ENCODE measurements around the gene NTM. TPM values are rescaled to one million over a fixed set of nuclear protein-coding genes. Genes with fewer than 3 reads are reported as not detected.
A peak's percentile ranks its signal among the peaks of the same experiment; 100 is the strongest.

The NTM gene
- polyA plus RNA-seq, 4 donors, result 0.94 to 3.1 (median 1.4) TPM; not detected in 1

- H3K36me3 ChIP-seq (ENCODE audit: control insufficient read depth in 3 of 3, insufficient read depth in 2 of 3, low read depth in 1 of 3, low read length in 3 of 3), result no peaks in the 10 kb centered on the region
- H3K4me3 ChIP-seq (ENCODE audit: low read depth in 1 of 3, low read length in 3 of 3), result no peak overlapping the region
- FAIRE-seq (no peak), DNase-seq (peak; percentile 11 to 30)
- no peaks in the 10 kb centered on the region for H3K9me3 ChIP-seq (ENCODE audit: control insufficient read depth in 2 of 2, insufficient read depth in 1 of 2, low read depth in 1 of 2, low read length in 1 of 2)
- no peaks in the 10 kb centered on the region for H3K4me1 ChIP-seq (ENCODE audit: control insufficient read depth in 3 of 3, insufficient read depth in 2 of 3, low read depth in 1 of 3, low read length in 2 of 3)
- H3K27me3 ChIP-seq (ENCODE audit: control insufficient read depth in 3 of 3, insufficient read depth in 3 of 3, low read length in 3 of 3), result peaks cover 0 to 2% (median 0%) of the 10 kb centered on the region in 3 donors
- H3K27ac ChIP-seq (ENCODE audit: low read depth in 1 of 3, low read length in 2 of 3), result no peak overlapping the region
- WGBS, 3 donors, result 31 to 56% (median 48%) methylated on average over 7 of the region's 7 CpGs
These were observed 209.5 kb downstream of the NTM start for GRCh38 chr11:131579932-131580387.

DNA sequence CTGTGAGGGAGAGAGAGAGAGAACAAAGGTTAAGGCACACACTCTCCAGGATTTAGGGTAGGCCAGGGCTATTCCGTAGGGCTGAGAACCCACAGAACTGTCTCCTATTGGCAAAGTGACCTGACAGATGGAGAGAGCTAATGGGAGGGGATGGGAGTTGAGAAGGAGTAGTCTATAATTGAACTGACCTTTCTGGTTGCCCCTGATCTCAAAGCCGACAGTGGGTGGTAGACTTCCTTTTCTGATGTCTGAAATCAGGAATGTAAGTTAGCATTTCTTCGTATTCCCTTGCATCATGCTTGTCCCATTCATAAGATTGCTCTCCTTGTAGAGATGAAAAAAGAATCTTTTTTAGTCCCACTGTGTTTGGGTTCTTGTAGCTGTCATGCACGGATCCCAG lies 210.1 kb downstream of the NTM start:
- no peaks in the 10 kb centered on the region for H3K4me1 ChIP-seq (ENCODE audit: control insufficient read depth in 3 of 3, insufficient read depth in 2 of 3, low read depth in 1 of 3, low read length in 2 of 3)
- no peak overlapping the region for H3K4me3 ChIP-seq (ENCODE audit: low read depth in 1 of 3, low read length in 3 of 3)
- H3K27ac ChIP-seq (ENCODE audit: low read depth in 1 of 3, low read length in 2 of 3), result no peak overlapping the region
- H3K36me3 ChIP-seq (ENCODE audit: control insufficient read depth in 3 of 3, insufficient read depth in 2 of 3, low read depth in 1 of 3, low read length in 3 of 3), result no peaks in the 10 kb centered on the region
- 81 to 85% (median 82%) methylated on average over 4 of the region's 4 CpGs for WGBS, 3 donors
- DNase-seq (no peak), FAIRE-seq (no peak)
- H3K9me3 ChIP-seq (ENCODE audit: control insufficient read depth in 2 of 2, insufficient read depth in 1 of 2, low read depth in 1 of 2, low read length in 1 of 2), result no peaks in the 10 kb centered on the region
- peaks cover 0 to 2% (median 0%) of the 10 kb centered on the region in 3 donors for H3K27me3 ChIP-seq (ENCODE audit: control insufficient read depth in 3 of 3, insufficient read depth in 3 of 3, low read length in 3 of 3)

DNA sequence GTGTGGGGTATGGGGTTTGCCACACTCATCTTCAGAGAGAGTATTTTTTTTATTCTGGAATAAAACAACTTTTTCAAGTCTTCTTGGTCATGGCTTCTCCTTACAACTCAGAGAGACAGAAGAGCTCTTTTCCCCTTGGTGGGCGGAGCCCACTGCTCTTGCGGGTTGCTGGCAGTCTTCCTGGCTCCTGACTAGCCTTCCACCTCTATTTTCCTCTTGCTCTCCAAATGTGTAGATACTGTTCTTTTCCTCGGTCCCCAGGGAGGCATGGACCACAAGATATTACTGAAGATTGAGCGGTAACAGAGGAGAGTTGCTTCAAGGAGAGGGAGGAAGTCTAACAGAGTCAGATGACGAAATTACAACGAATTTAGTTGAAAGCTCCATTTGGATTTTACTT lies 210.6 kb downstream of the NTM start:
- Histone ChIP-seq H3K4me1 (ENCODE audit: control insufficient read depth in 3 of 3, insufficient read depth in 2 of 3, low read depth in 1 of 3, low read length in 2 of 3) (no peaks in the 10 kb centered on the region), H3K27me3 (ENCODE audit: control insufficient read depth in 3 of 3, insufficient read depth in 3 of 3, low read length in 3 of 3) (peaks cover 0 to 2% (median 0%) of the 10 kb centered on the region in 3 donors), H3K36me3 (ENCODE audit: control insufficient read depth in 3 of 3, insufficient read depth in 2 of 3, low read depth in 1 of 3, low read length in 3 of 3) (no peaks in the 10 kb centered on the region), H3K4me3 (ENCODE audit: low read depth in 1 of 3, low read length in 3 of 3) (no peak overlapping the region), H3K27ac (ENCODE audit: low read depth in 1 of 3, low read length in 2 of 3) (no peak overlapping the region), H3K9me3 (ENCODE audit: control insufficient read depth in 2 of 2, insufficient read depth in 1 of 2, low read depth in 1 of 2, low read length in 1 of 2) (no peaks in the 10 kb centered on the region)
- 68 to 75% (median 73%) methylated on average over 6 of the region's 6 CpGs for WGBS, 3 donors
- FAIRE-seq (no peak), DNase-seq (no peak)

DNA sequence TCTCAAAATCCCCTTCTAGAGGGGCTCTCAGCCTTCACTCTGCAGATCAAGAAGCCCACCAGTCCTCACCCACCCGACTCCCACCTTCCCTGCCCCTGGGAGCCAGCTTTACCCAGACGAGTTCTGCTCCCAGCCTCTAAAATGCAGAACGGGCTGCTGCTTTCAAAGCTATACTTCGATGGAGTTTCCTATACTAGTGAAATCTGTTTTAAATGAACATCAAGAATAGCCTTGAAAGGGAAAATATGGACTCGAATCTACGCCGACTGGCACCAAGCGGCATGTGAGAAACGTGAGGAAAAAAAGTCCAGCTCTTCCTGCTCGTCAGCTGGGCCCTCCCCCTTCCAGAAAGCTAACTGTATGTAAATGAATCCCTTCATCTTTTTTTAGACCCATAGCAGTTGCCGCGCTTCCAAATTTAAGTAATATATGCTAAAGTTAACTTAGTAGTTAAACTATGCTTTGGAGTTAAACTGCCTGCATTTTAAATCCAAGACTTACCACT lies 211.7 kb downstream of the NTM start:
- Histone ChIP-seq H3K36me3 (ENCODE audit: control insufficient read depth in 3 of 3, insufficient read depth in 2 of 3, low read depth in 1 of 3, low read length in 3 of 3) (no peaks in the 10 kb centered on the region), H3K27ac (ENCODE audit: low read depth in 1 of 3, low read length in 2 of 3) (no peak overlapping the region), H3K4me3 (ENCODE audit: low read depth in 1 of 3, low read length in 3 of 3) (no peak overlapping the region), H3K27me3 (ENCODE audit: control insufficient read depth in 3 of 3, insufficient read depth in 3 of 3, low read length in 3 of 3) (peaks cover 0 to 2% (median 0%) of the 10 kb centered on the region in 3 donors), H3K9me3 (ENCODE audit: control insufficient read depth in 2 of 2, insufficient read depth in 1 of 2, low read depth in 1 of 2, low read length in 1 of 2) (no peaks in the 10 kb centered on the region), H3K4me1 (ENCODE audit: control insufficient read depth in 3 of 3, insufficient read depth in 2 of 3, low read depth in 1 of 3, low read length in 2 of 3) (no peaks in the 10 kb centered on the region)
- 74 to 80% (median 79%) methylated on average over 12 of the region's 12 CpGs for WGBS, 3 donors
- no peak for DNase-seq
- no peak for FAIRE-seq

GRCh38 chr11:131583421-131583820 lies 213.0 kb downstream of the NTM start:
- H3K4me3 ChIP-seq (ENCODE audit: low read depth in 1 of 3, low read length in 3 of 3), result no peak overlapping the region
- no peaks in the 10 kb centered on the region for H3K36me3 ChIP-seq (ENCODE audit: control insufficient read depth in 3 of 3, insufficient read depth in 2 of 3, low read depth in 1 of 3, low read length in 3 of 3)
- DNase-seq (no peak), FAIRE-seq (no peak)
- H3K9me3 ChIP-seq (ENCODE audit: control insufficient read depth in 2 of 2, insufficient read depth in 1 of 2, low read depth in 1 of 2, low read length in 1 of 2), result no peaks in the 10 kb centered on the region
- H3K4me1 ChIP-seq (ENCODE audit: control insufficient read depth in 3 of 3, insufficient read depth in 2 of 3, low read depth in 1 of 3, low read length in 2 of 3), result no peaks in the 10 kb centered on the region
- peaks cover 0 to 2% (median 0%) of the 10 kb centered on the region in 3 donors for H3K27me3 ChIP-seq (ENCODE audit: control insufficient read depth in 3 of 3, insufficient read depth in 3 of 3, low read length in 3 of 3)
- H3K27ac ChIP-seq (ENCODE audit: low read depth in 1 of 3, low read length in 2 of 3), result no peak overlapping the region
- WGBS, 3 donors, result 79 to 84% (median 83%) methylated on average over 5 of the region's 5 CpGs

- FAIRE-seq (no peak), DNase-seq (no peak)
- Histone ChIP-seq H3K4me1 (ENCODE audit: control insufficient read depth in 3 of 3, insufficient read depth in 2 of 3, low read depth in 1 of 3, low read length in 2 of 3) (no peaks in the 10 kb centered on the region), H3K27me3 (ENCODE audit: control insufficient read depth in 3 of 3, insufficient read depth in 3 of 3, low read length in 3 of 3) (peaks cover 0 to 2% (median 0%) of the 10 kb centered on the region in 3 donors), H3K36me3 (ENCODE audit: control insufficient read depth in 3 of 3, insufficient read depth in 2 of 3, low read depth in 1 of 3, low read length in 3 of 3) (no peaks in the 10 kb centered on the region), H3K9me3 (ENCODE audit: control insufficient read depth in 2 of 2, insufficient read depth in 1 of 2, low read depth in 1 of 2, low read length in 1 of 2) (no peaks in the 10 kb centered on the region), H3K4me3 (ENCODE audit: low read depth in 1 of 3, low read length in 3 of 3) (no peak overlapping the region), H3K27ac (ENCODE audit: low read depth in 1 of 3, low read length in 2 of 3) (no peak overlapping the region)
- 80 to 87% (median 85%) methylated on average over 6 of the region's 6 CpGs for WGBS, 3 donors
These were observed 213.5 kb downstream of the NTM start for GRCh38 chr11:131583938-131584337.

GRCh38 chr11:131584785-131585592 lies 214.6 kb downstream of the NTM start:
- H3K27ac ChIP-seq (ENCODE audit: low read depth in 1 of 3, low read length in 2 of 3), result no peak overlapping the region

GRCh38 chr11:131588057-131588456 lies 217.6 kb downstream of the NTM start:
- H3K4me1 ChIP-seq (ENCODE audit: control insufficient read depth in 3 of 3, insufficient read depth in 2 of 3, low read depth in 1 of 3, low read length in 2 of 3), result no peaks in the 10 kb centered on the region
- H3K9me3 ChIP-seq (ENCODE audit: control insufficient read depth in 2 of 2, insufficient read depth in 1 of 2, low read depth in 1 of 2, low read length in 1 of 2), result no peaks in the 10 kb centered on the region
- no peak for FAIRE-seq
- no peaks in the 10 kb centered on the region for H3K36me3 ChIP-seq (ENCODE audit: control insufficient read depth in 3 of 3, insufficient read depth in 2 of 3, low read depth in 1 of 3, low read length in 3 of 3)
- WGBS, 3 donors, result 69 to 75% (median 74%) methylated on average over 3 of the region's 3 CpGs
- no peak overlapping the region for H3K4me3 ChIP-seq (ENCODE audit: low read depth in 1 of 3, low read length in 3 of 3)
- peaks cover 0 to 2% (median 0%) of the 10 kb centered on the region in 3 donors for H3K27me3 ChIP-seq (ENCODE audit: control insufficient read depth in 3 of 3, insufficient read depth in 3 of 3, low read length in 3 of 3)
- H3K27ac ChIP-seq (ENCODE audit: low read depth in 1 of 3, low read length in 2 of 3), result no peak overlapping the region
- DNase-seq, result no peak

More at GRCh38 chr11:131584785-131585592, 214.6 kb downstream of the NTM start:
- Histone ChIP-seq H3K4me1 (ENCODE audit: control insufficient read depth in 3 of 3, insufficient read depth in 2 of 3, low read depth in 1 of 3, low read length in 2 of 3) (no peaks in the 10 kb centered on the region), H3K4me3 (ENCODE audit: low read depth in 1 of 3, low read length in 3 of 3) (no peak overlapping the region), H3K9me3 (ENCODE audit: control insufficient read depth in 2 of 2, insufficient read depth in 1 of 2, low read depth in 1 of 2, low read length in 1 of 2) (no peaks in the 10 kb centered on the region), H3K27me3 (ENCODE audit: control insufficient read depth in 3 of 3, insufficient read depth in 3 of 3, low read length in 3 of 3) (peaks cover 0 to 2% (median 0%) of the 10 kb centered on the region in 3 donors), H3K36me3 (ENCODE audit: control insufficient read depth in 3 of 3, insufficient read depth in 2 of 3, low read depth in 1 of 3, low read length in 3 of 3) (no peaks in the 10 kb centered on the region)
- 64 to 74% (median 65%) methylated on average over 24 of the region's 24 CpGs for WGBS, 3 donors
- DNase-seq (no peak), FAIRE-seq (no peak)

Data from small intestine (tissue), 7 donors.